NCI-H510A treated with DMSO at 0.1 percent for 48 hours (cell line): ENCODE results near the gene FHL2.
"Not testable (repeated sequence)": the region's sequence is repeated elsewhere in the genome, so short reads cannot be mapped to it uniquely, and the experiment has no call there.

Experiments used
- DNase-seq: peaks from one replicate; lab custom pipeline; 2025; lab: John Stamatoyannopoulos, UW

The FHL2 gene

DNA sequence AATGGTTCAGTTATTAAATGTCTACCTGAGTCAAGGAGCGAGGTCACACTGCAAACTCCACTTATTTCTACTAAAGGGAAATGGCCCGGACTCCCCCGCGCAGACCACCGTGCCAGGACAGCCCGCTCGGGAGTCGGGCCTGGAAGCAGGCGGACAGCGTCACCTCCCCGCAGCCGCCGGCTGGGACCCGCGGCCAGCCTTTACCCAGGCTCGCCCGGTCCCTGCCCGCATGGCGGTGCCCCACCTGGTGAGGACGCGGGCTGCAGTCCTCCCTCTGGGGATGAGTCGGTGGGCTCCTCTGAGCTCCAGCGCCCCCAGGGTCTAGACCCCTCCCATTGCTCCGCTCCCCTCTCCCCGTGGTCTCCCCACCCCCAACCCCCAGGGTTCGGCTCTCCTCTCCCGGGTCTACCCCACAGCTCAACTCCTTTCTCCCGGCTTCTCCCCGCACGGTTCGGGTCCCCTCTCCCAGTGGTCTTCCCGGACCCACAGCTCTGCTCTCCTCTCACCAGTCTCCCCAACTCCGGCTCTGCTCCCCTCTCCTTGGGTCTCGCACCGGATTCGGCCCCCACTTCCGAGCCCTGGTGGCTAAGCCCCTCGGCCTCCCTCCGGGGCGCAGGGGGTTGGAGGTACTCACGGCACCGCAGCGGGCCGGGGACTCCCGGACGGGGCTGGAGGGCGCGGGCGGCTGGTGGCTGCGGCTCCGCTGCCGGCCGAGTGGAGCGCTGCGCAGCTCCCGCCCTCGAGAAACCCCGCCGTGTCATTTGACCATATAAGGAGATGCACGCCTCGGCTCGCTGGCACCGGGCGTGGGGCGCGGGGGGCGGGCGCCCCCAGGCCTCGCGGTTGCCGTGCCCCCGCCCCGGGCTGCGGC, at the start of gene FHL2:
Gene FHL2 (minus strand): TSS at position 716 of the 871 bp plus-strand sequence. CDS start 12,535 bp downstream, outside the sequence.
- DNase-seq, result peak; percentile 49

DNA sequence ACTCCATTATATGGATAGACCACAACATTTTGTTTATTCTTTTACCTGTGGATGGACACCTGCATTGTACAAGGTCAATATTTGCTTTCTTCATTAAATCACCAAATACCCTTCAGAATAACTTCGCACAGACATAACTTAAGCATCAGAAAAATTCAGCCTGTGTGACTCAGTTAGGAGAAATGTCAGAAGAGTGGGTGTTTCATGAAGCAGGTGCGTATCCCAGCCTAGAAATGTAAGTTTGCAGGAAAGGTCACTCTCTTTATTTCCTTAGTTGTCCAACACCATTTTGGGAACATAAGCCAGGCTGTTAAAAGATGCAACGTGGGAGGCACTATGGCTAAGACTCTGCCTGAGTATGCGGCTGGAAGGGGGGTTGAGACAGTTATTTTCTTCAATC, 48.6 kb upstream of the FHL2 start:
- no peak for DNase-seq

GRCh38 chr2:105446501-105446900, 47.6 kb upstream of the FHL2 start:
- no peak for DNase-seq

- DNase-seq, result no peak
Observed at GRCh38 chr2:105445976-105446375, 47.1 kb upstream of the FHL2 start.

GRCh38 chr2:105445498-105445897, 46.6 kb upstream of the FHL2 start:
- DNase-seq, result no peak

DNA sequence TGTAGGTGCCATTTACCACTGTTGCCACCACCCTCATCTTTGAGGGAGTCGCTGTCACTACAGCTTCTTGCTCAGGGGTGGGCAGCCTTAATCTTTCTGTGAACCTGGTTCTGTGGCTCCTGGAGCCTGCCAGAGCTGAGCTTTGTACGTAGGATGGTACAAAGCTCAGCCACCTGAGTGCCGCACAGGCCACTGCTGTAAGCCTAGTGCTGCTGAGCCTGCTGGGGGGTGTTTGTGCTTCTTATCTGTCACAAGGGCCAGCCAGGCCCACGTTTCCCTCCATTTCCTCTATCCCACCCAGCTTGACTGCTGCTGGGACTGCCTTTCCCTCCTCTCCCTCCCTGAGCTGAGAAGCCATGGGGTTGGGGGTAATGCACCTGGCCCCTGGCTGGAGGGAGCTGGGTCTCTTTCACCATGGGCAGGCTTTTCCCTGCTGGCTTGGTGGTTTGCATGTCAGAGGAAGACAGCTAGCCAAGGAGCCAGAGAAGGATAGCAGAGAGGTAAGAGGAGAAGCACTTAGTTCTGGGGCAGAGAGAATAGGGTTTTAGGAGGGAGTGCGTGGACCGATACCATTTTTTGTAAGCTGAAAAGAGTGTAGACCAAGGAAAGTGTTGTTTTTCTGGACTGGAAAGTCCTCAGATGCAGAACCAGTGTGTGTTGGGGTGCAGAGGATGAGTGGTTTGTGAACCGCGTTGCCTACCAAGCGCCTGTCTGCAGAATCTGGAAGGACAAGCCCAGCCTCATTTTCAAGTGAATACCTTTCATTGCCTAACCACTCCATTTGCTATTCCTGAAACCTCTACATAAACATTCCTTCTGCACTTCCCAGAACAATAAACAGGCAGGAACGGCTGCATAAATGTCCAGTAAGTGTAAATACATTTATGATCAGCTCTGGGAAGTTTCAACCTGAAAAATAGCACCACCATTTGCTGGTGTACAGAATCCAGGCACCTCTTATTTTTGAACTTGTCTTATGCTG, 45.1 kb upstream of the FHL2 start:
- DNase-seq, result peak; percentile 45

DNA sequence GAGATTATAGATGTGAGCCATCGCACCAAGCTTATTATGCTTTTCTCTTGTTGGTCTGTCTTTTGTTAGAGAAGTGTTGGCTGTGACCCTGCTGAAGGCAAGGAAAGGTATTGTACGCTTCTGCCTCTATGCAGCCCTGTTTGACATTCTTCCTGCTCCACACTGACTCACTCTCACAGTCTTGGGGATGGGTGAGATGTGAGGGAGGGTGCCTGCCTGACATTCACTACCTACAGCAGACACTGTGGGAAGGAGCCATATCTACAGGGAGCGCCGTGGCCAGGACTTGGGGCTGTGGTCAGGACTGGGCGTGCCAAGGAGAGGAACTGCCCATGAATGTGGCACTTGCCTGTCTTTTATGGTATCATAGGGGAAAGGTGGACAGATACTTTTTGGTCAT, 43.9 kb upstream of the FHL2 start:
- no peak for DNase-seq

DNA sequence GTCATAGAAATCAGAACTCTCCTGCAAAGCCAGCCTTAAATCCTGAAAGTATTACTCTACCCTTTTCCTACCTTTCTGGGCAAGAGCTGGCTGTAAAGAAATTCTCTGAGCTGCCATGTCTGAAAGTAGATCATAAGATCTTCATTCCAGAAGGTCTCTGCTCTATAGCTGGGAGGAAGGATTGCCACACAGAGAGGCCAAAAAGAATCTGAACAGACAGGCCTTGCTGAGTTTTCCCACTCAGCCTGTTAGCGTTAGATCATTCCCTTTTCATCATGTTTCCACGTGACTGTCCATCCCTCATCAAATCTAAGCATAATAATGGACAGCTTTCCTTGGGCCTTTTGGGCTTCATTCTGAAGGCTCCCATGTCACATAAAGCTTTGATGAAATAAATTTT, 43.2 kb upstream of the FHL2 start:
- no peak for DNase-seq

DNA sequence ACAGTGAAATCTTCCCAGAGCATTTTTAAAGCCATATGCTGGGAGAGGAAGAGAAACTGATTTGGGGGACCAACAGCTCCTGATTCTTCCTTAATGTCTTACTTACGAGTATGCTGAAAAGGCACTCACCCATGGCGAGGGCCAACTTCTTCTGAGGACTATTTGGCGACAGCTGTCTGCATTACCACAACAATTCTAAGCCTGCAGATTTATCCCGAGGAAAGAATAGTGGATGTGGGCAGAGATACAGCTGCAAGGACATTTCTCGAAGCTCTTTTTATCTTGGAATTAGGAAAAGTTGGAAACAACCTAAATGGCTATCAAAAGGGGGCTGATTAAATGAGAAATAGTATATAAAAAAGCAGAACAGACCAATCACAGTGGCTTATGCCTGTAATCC, 40.3 kb upstream of the FHL2 start:
- no peak for DNase-seq

DNA sequence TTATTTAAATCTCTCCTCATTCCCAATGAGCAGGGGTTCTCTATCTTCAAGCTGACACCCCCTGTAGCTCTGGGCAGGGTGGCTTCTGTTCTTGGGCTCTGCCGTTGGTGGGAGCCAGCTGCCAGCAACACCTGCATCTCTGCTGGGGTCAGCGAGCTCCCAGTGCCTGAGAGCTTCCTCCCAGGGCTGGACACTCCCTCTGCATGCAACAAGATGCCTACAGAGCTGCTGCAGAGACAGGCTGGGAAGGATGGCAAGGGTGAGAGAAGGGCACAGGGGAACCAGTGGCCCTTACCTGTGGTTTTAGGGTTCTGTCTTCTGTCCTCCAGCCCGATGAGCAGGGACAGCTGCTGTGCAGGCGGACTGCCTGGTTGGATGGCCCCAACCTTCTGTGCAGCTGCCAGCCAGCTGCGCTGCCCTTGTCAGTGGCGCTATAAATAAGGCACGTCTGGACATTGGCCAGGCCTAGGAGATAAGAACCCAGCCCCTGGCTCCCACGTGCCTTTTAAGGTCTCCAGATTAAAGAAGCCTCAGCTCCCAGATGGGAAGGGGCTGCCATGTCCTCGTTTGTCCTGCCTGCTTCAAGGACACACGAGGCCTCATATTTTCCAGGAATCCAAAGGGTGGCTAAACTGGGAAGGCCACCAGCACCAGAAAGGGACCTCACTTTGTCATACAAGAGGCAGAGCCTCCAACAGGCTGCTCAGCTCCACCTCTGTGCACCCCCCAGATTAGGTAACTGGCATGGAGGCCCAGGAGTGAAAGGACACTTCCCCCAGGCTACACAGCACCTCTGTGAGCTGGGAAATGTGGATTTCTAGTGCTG, 39.5 kb upstream of the FHL2 start:
- peak; percentile 53 for DNase-seq

GRCh38 chr2:105437708-105438103, 38.9 kb upstream of the FHL2 start:
- peak; percentile 53 for DNase-seq

GRCh38 chr2:105432749-105433148, 33.9 kb upstream of the FHL2 start:
- DNase-seq, result no peak

- no peak for DNase-seq
Observed at GRCh38 chr2:105432044-105432399, 33.2 kb upstream of the FHL2 start.

GRCh38 chr2:105431367-105432043, 32.7 kb upstream of the FHL2 start:
- DNase-seq, result no peak

DNA sequence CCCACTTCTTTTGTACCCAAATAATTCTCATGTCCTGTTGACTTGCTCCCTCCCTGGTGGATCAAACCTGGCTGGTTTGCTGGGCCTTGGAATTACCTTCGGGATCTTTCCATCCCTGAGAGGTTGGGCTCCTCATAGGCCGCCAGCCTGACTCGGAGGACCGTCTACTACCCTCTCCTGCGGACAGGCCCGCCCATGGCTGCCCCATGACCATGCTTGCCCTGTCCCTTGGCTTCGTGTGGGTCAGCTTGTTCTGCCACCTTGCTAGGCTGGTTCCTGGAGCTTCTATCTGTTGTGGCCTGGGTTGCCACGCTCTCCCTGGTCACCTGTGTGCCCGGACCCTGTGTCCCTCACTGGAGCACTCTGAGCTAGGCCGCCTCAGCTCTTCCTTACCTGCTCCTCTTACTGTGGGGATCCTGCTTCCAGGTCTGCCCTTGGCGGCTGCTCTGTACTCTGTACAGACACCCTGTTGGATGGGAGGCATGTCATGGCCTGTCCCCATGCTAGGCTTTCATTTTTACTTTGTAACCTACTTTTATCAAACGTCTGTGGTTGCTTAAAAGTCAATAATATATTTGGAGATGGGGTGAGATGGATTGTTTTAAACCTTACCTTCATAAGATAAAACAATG, 29.7 kb upstream of the FHL2 start:
- DNase-seq, result no peak

DNA sequence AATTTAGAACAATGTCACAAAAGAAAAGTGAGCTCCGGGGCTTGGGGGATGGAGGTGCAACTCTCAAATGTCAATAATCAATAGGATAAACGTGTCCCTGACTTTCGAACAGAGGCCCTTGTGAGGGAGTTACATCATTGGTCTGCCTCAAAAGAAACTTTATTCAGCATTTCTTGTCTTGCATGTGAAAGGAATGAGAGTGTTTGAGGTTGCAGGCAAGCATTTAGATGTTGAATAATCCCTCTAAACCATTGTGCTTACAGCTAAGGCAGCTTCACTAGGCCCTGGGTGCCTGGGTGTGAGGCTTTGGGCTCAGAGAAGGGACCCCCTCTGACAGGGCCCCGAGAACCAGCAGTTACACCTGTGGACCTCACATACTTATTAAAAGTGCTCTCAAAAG, 28.6 kb upstream of the FHL2 start:
- DNase-seq, result no peak

DNA sequence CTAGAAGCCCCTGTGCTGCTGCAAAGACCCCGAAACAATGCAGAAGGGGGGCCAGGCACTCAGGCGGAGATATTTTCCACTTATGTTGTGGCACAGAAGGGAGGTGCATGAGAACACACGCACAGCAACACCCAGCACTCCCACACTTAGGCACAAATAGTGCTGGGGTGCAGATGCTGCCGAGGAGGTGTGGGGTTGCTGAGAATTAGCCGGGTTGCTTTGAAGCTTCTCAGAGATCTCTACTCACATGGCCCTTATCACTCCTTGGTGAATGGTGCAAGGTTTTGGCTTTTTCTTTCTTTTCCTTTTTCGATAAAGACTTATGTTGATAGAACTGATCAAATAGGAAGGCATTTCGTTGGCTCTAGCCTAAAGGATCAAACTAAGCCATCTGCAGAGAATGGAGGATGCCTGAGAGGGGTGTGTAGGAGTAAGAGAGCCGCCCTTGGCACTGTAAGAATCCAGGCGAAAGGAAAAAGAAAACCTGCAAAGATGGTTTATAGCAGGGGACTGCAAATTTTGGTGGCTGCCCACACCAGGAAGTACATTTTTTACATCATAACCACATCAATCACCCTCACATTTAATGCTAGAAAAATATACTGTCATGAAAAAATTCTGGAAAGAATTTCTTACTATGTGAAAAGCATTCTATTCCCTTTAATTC, 27.9 kb upstream of the FHL2 start:
- DNase-seq, result no peak

- DNase-seq, result no peak
Observed at GRCh38 chr2:105425936-105426625, 27.2 kb upstream of the FHL2 start.

GRCh38 chr2:105424836-105425235, 26.0 kb upstream of the FHL2 start:
- DNase-seq, result not testable (repeated sequence)

DNA sequence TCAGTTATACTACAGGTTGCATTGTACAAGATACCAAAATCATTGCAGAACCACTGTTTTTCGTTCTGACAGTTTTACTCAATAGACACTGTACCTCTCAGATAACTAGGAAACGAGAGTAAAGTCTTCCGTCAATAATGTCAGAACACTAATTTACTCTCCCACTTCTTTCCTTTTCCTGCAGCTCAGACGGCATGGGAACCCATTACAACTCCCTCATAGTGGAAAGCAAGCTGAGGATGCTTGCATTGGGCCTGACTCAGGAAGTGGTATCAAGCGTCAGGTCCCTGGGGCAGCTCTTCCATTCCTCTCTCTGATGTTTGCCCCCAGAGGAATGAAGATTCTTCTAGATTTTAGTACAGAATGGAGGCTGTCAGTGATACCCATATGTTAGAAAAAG, 23.9 kb upstream of the FHL2 start:
- DNase-seq, result no peak
